ENCODE measurements around the gene FLRT1.

Gene FLRT1

DNA sequence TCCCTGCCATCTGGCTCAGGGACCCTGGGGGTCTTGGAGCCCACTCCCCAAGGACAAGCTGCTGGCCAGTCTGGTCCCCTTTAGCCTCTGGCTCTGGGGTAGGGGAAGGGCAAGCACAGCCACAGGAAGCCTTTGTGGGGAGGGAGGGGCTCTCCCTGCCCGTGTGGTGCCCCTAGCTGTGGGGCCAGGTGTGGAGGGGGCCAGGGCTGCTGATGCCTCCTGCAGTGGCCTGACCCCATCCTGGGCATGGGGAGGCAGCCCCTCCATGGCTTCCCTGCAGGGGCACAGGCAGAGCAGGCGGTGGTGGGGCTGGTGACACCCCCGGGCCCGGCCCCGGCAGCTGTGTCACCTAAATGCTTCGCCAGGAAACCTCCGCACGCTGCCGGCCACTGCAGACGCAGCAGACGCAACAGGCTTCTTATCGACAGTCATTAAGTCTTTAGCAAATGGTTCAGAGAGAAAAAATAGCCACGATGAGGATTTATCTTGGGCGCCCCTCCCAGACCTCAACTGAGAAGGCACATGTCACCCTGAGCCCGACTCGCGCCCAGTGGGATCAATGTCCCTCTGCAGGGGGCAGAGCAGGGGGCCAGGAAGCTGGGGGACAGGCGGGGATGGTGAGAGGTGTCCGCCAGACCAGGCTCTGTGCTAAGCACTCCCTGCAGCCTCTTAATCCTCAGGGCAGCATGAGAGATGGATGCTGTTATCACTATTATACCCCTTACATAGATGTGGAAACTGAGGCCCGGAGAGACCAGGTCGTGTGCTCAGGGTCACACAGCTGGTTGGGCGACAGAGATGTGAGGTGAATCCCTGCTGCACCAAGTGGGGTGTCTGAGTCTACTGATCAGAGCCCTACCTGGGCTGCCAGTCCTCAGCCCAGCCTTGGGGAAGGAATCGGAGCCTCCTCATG, 33.9 kb downstream of the FLRT1 start:
- DNase-seq, result no peak

DNA sequence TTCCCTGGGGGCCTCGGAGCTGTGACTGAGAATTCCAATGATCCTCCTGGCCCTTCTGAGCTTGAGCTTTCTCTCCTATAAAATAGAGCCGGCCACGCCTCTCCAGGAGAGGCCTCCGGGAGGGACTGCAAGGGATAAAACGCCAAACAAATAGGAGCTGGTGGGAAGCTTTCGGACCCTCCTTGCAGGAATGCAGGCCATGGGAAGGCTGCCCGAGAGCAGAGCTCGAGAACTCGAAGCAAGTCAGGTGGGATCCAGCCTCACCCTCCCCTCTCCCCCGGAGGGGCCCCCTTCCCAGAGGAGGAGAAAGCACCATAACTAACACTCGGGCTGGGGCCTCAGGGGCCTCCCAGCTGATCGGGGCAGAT, 34.6 kb downstream of the FLRT1 start:
- no peak for DNase-seq

GRCh38 chr11:64071849-64072248, 36.1 kb downstream of the FLRT1 start:
- DNase-seq, result no peak

- no peak for DNase-seq
Measured at GRCh38 chr11:64072403-64072802, 36.7 kb downstream of the FLRT1 start.

GRCh38 chr11:64072871-64073270, 37.1 kb downstream of the FLRT1 start:
- DNase-seq, result no peak

DNA sequence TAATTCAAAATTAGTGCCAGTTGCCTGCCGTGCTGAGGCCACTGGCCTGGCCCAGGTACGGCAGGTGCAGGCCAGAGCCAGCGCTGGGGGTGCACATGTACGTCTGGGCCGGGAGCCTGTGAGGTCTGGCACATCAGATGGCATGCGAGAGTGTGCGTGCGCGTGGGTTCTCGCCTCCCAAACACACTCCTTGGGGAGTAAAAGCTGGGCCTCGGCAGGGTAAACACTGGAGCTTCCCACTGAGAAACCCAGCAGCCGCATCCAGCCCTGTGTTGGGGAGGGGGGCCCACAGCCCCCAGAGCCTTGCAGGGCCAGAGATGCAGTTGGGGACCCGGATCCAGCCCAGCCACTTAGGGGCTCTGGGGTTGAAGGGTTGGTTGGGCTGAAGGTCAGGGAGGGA, 37.8 kb downstream of the FLRT1 start:
- DNase-seq, result no peak

GRCh38 chr11:64074239-64074638, 38.5 kb downstream of the FLRT1 start:
- DNase-seq, result no peak

DNA sequence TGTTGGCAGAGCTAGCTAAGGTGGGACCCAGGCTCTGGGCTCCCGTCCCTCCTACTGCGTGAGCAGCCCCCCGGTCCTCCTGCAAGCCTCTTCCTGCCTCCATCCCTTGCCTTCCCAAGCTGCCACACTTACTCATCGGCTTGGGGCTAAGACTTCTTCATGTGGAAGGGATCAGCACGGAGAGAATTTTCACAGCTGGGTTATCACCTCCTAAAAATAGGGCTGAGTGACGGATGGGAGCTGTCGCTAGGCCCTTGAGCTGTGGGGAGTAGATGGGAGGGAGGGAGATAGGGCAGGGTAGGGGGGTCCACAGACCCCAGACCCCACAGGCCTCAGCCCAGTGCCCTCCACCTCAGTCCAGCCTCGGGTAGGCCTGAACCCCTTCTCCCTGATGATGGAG, 41.0 kb downstream of the FLRT1 start:
- no peak for DNase-seq

DNA sequence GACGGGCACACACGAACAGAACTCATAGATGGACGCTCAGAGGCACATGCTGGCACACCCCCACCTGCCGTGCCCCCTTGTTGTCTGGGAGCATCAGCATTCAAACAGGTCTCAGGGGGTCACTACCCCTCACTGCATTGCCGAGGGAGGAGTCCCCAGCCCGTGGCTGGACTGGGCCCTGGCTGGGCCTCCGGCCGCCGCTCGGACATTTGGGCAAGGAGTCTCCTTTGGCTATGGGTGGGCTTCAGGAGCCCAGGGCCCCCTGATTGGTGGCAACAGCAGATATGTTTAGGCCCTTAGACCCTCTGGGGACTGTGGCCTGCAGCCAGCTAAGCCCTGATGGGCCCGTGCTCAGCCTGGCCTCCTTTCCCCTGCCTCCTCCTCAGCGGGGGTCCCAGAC, 41.9 kb downstream of the FLRT1 start:
- no peak for DNase-seq

- DNase-seq, result no peak
Measured at GRCh38 chr11:64078284-64078683, 42.6 kb downstream of the FLRT1 start.

- DNase-seq, result no peak
Measured at GRCh38 chr11:64078905-64079304, 43.2 kb downstream of the FLRT1 start.

DNA sequence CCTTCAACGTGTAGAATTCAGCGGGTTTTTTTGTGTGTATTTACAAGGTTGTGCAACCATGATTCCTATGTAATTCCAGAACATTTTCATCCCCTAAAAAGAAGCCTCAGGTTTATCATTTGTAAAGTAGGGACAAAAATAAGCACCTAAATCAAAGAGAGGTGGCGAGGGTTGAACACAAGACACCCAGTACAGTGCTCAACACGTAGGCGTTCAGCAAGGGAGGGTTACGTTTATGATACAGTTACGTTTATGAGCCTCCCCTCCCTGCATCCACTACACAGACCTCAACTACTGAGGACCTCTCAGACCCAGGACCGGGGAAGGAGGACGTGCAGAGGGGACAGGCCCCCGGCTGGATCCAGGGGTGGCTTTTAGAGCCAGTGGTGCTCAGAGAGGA, 44.7 kb downstream of the FLRT1 start:
- no peak for DNase-seq

DNA sequence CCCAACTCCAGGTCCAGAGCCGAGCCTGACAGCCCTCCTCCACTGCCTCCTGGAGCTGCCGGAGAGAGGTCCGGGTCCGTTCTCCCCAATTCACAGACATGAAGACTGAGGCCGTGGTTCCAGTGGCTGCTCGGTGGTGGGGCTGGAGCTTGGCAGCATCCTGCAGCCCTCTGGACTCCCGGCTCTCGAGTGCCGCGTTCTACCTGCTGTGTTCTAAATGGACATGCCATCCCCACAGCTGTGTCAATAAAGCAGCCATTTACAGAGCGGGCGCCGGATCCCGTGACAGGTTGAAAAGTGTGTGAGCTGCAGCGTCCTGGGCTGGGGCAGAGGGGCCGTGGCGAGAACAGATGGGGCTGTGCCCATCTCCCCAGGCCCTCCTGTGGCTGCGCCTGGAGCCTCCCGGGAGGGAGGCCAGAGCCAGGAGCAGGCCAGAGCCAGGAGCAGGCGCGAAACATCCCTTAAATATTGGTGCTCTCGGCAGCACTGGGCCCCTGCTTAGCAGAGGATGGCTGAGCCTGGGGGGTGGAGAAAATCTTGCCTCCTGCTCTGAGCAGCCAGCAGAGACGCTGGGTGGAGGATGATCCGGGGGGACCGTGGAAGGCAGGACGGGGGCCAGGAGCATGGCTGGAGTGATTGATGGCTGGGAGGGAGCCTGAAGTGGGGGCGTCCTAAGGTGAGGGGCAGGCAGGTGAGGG, 46.2 kb downstream of the FLRT1 start:
- DNase-seq, result no peak

- DNase-seq, result no peak
Measured at GRCh38 chr11:64083398-64084080, 47.8 kb downstream of the FLRT1 start.

DNA sequence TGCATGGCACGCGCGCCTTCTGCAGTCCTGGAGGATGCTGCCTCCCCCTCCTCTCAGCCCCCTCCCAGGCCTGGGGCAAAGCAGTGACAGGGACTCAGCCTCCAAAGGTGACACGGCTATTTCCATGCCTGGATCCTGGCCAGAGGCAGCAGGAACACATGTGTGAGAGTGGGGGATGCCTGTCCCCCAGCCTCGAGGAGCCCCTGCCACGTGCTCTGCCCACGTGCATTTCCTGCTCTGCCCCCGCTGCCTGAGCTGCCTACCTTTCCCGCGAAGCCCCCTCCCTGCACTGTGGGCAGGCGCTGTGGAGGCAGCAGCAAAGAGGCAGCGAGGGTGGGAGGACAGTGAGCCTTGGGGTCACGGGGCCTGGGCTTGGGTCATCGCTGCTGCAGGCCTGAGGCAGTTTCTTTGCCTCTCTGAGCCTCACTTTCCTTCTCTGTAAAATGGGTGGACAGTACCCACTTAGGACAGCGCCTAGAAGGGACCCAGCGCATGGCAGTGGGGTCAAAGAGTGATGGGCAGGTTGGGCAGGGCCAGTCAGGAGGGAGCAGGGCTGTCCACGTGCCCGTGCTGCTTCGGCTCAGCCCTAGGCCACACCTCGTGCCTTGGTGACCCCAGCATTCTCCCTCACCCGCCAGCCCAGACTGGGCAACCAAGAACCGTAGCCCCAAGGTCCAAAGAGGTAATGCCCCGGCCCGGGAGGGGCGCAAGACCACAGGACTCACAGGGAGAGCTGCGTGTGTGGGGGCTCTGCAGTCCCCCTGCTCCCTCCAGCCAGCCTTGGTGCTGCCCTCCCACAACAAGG, 48.6 kb downstream of the FLRT1 start:
- DNase-seq, result no peak

- no peak for DNase-seq
Measured at GRCh38 chr11:64084951-64085710, 49.4 kb downstream of the FLRT1 start.

All from GF-D8 (cell line).